ENCODE results near the gene MYO18A.
"Not testable (repeated sequence)": the region's sequence is repeated elsewhere in the genome, so short reads cannot be mapped to it uniquely, and the experiment has no call there.

Gene MYO18A

GRCh38 chr17:29180034-29180787 is at the start of gene MYO18A:
Gene MYO18A, minus strand, starts transcription at chr17:29180398. Its CDS starts 13,458 bp downstream, at chr17:29166940.
- peak; percentile 64 for DNase-seq (ENCODE audit: low read depth)
- TF ChIP-seq, protein P1, sequence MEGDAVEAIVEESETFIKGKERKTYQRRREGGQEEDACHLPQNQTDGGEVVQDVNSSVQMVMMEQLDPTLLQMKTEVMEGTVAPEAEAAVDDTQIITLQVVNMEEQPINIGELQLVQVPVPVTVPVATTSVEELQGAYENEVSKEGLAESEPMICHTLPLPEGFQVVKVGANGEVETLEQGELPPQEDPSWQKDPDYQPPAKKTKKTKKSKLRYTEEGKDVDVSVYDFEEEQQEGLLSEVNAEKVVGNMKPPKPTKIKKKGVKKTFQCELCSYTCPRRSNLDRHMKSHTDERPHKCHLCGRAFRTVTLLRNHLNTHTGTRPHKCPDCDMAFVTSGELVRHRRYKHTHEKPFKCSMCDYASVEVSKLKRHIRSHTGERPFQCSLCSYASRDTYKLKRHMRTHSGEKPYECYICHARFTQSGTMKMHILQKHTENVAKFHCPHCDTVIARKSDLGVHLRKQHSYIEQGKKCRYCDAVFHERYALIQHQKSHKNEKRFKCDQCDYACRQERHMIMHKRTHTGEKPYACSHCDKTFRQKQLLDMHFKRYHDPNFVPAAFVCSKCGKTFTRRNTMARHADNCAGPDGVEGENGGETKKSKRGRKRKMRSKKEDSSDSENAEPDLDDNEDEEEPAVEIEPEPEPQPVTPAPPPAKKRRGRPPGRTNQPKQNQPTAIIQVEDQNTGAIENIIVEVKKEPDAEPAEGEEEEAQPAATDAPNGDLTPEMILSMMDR (conservative IDR thresholded peaks at IDR 0.05; ENCODE audit: control insufficient read depth, insufficient read depth, low read depth, low read length) = no peak
- H3K4me3 ChIP-seq (ENCODE audit: control insufficient read depth, low read depth, low read length) = peak within 1 kb of the TSS; percentile 50

GRCh38 chr17:29225396-29225795 is 45.2 kb upstream of the MYO18A start:
- TF ChIP-seq, protein P1 (conservative IDR thresholded peaks at IDR 0.05; ENCODE audit: control insufficient read depth, insufficient read depth, low read depth, low read length) = no peak
- H3K4me3 ChIP-seq (ENCODE audit: control insufficient read depth, low read depth, low read length) = no peak overlapping the region
- DNase-seq (ENCODE audit: low read depth) = no peak

- not testable (repeated sequence) for H3K4me3 ChIP-seq (ENCODE audit: control insufficient read depth, low read depth, low read length); DNase-seq (ENCODE audit: low read depth)
These were observed 41.1 kb upstream of the MYO18A start for GRCh38 chr17:29221338-29221737.

DNA sequence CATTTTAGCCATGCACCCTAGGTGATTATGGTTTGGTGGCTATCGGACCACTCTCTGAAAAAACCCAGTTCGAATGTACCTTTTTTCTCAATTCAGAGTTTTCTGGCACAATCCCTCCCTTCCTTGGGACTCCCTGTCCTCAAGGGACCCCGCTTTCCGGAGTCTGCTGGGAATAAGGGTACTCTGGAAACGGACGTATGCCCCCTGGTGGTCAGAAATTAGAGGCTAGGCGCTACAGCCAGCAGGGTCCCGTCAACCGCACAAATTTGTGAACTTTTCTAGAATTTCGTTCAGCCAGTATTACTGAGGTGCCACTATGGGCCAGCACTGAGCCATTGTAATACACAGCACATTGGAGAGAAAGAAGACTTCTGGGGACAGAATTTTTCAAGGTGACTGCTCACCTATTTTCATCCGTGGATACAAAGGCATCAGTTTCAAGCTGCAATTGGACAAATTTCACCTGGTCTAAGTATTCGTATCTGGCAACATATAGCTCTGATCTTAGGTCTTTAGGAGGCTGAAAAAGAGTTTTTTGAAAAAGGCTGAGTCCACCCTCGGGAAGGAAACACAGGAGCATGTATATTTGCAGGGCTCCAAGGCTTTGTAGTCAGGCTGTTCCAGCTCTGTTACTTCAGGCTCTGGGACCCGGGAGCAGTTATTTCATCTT is 39.3 kb upstream of the MYO18A start:
- no peak overlapping the region for H3K4me3 ChIP-seq (ENCODE audit: control insufficient read depth, low read depth, low read length)
- TF ChIP-seq, protein P1 (conservative IDR thresholded peaks at IDR 0.05; ENCODE audit: control insufficient read depth, insufficient read depth, low read depth, low read length) = peak; percentile 93
- peak; percentile 81 for DNase-seq (ENCODE audit: low read depth)

- TF ChIP-seq, protein P1 (conservative IDR thresholded peaks at IDR 0.05; ENCODE audit: control insufficient read depth, insufficient read depth, low read depth, low read length) = no peak
- DNase-seq (ENCODE audit: low read depth) = no peak
These were observed 36.7 kb upstream of the MYO18A start for GRCh38 chr17:29216856-29217255.

DNA sequence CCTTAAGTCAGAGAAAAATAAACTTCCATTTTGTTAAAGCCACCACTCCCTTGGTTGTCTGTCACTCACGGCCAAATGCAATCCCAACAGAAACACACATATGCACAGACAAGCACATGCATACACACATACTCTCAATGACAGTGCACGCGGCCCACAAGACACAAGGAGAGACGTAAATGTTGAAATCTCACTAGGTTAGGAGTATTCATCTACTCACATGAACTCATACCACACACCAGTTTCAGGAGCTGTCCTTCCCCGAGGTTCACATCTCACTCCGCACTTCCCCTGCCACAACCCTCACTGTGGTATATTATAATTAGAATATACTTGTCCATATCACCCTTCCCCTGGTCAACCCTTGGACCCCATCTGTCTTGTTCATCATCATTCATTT is 36.0 kb upstream of the MYO18A start:
- TF ChIP-seq, protein P1 (conservative IDR thresholded peaks at IDR 0.05; ENCODE audit: control insufficient read depth, insufficient read depth, low read depth, low read length) = no peak
- H3K4me3 ChIP-seq (ENCODE audit: control insufficient read depth, low read depth, low read length) = no peak overlapping the region
- DNase-seq (ENCODE audit: low read depth) = no peak

More at GRCh38 chr17:29216856-29217255, 36.7 kb upstream of the MYO18A start:
- no peak overlapping the region for H3K4me3 ChIP-seq (ENCODE audit: control insufficient read depth, low read depth, low read length)

DNA sequence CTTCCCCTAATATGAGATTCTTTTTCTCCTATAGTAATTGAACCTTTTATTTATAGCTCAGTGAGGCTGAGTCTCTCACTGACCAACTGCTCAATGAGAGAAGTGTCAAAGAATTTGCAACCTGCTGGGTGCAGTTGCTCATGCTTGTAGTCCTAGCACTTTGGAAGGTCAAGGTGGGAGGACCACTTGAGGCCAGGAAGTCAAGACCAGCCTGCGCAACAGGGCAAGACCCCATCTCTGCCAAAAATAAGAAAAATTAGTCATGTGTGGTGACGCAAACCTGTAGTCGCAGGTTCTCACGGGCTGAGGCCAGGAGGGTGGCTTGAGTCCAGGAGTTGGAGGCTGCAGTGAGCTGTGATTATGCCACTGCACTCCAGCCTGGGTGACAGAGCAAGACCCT is 35.5 kb upstream of the MYO18A start:
- peak; percentile 65 for DNase-seq (ENCODE audit: low read depth)
- TF ChIP-seq, protein P1 (conservative IDR thresholded peaks at IDR 0.05; ENCODE audit: control insufficient read depth, insufficient read depth, low read depth, low read length) = no peak
- no peak overlapping the region for H3K4me3 ChIP-seq (ENCODE audit: control insufficient read depth, low read depth, low read length)
